ENCODE results near the gene FMN2.
"Not testable (repeated sequence)": the region's sequence is repeated elsewhere in the genome, so short reads cannot be mapped to it uniquely, and the experiment has no call there.

Gene FMN2

DNA sequence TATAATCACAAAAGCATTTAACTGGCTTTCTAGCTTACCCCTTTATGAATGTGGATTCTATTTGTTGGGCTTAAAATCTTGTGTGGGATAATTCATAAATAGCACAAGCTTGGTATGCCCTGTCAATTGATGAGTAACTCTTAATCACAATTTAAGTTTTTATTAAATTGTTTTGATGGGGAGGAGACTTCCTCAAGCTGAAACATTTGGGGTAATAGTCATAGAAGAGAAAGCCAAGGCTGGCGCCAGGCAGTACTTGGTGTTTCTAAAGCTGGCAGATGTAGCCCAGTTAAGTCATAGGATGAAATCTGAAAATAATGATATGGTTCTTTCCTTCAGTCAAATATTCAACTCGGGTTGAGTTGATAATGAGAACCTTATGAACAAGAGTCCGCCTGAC is 167.2 kb downstream of the FMN2 start:
- DNase-seq: no peak

DNA sequence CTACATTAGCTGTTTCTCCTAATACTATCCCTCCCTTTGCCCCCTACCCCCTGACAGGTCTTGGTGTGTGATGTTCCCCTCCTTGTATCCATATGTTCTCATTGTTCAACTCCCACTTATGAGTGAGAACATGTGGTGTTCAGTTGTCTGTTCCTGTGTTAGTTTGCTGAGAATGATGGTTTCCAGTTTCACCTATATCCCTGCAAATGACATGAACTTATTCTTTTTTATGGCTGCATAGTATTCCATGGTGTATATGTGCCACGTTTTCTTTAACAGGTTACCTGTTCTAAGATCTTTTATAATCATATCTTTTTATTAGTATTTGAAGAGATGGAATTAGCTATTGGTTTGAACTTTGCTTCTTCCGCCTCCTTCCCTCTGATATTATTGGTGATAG is 172.8 kb downstream of the FMN2 start:
- DNase-seq: not testable (repeated sequence)

DNA sequence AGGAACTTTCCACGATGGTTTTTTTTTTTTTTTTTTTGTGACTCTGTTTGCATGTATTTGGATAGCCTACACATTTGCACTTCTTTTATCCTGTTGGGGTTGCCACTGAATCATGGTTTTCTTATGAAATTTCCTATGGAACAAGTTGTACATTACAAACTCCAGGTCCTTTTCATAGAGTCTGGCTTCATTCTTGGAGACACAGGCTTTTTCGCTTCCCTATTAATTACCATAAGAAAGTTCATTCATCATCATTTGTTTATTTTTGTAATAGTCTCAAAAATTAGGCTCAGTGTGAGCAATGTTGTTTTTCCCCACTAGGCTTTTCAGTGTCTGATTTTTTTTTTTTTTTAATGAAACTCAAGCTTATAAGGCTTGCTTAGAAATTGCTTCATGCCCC is 179.4 kb downstream of the FMN2 start:
- DNase-seq: no peak

DNA sequence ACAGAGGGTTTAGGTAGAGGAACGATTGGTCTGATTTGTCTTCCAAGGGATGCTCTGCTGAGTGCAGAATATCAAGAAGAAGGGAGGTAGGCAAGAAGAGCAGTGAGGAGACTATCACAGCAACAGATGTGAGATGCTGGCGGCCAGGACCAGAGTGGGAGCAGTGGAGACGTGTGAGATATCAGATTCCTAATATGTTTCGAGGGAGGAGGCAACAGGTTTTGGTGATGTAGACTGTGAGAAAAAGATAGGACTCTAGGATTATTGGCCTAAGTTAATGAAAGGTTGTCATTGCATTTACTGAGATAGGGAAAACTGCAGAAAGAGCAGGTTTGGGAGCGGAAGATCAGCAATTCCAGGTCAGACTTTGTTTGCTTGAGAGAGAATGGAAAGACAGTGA is 182.9 kb downstream of the FMN2 start:
- DNase-seq: no peak

DNA sequence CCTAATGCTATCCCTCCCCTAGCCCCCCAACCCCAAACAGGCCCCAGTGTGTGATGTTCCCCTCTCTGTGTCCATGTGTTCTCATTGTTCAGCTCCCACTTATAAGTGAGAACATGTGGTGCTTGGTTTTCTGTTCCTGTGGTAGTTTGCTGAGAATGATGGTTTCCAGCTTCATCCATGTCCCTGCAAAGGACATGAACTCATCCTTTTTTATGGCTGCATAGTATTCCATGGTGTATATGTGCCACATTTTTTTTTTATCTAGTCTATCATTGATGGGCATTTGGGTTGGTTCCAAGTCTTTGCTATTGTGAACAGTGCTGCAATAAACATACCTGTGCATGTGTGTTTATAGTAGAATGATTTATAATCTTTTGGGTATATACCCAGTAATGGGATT is 183.5 kb downstream of the FMN2 start:
- DNase-seq: not testable (repeated sequence)

DNA sequence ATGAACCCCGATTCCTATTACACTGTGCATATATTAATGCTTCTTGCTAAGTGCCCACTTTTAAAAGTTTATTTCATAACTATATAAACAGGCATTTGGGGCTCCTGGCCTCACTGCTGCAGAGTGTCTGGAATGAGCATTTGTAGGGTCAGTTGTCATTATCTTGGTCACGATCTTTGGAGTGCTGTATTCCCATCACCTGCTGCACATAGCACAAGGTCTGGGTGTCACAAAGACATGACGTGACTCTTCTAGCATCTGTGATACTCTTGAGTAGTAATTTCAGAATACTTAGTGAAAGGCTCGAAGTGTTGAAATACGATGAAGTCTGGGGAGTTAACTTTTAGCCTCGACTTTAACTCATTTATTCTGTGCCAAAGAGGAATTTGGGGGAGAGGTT is 186.4 kb downstream of the FMN2 start:
- no peak for DNase-seq

DNA sequence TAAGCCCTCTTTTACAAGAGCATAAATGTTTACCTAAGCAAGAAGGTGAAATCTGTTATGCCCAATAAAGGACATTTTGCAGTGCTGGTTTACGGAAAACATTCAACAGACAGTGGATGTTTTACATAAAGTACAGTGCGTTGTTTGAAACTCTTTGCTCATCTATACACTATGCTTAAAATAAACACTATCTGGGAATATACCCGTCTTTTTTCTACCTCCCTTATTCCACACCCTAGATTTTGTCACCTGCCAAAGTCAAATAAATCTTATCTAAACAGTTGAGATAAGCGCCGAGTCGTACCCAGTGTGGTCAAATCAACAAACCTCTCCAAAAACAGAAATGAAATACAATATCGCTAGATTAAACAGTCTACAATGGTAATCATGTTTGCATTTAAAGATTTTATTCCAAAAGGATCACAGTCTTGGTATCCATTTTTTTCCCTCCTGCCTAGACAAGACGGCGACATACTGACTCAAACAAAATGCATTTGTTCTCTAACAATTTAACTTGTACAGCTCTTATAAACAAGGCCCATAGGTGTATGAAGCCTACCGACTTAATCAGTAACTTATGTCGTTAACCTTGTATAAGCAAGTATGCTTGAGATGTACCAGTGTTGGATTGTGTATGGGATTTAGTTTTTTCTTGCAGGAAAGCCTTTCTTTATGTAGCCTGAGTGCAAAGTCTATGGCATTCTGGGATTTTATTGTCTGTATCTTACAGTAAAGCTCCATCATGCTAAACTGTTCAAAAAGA is 189.1 kb downstream of the FMN2 start:
- DNase-seq: no peak

DNA sequence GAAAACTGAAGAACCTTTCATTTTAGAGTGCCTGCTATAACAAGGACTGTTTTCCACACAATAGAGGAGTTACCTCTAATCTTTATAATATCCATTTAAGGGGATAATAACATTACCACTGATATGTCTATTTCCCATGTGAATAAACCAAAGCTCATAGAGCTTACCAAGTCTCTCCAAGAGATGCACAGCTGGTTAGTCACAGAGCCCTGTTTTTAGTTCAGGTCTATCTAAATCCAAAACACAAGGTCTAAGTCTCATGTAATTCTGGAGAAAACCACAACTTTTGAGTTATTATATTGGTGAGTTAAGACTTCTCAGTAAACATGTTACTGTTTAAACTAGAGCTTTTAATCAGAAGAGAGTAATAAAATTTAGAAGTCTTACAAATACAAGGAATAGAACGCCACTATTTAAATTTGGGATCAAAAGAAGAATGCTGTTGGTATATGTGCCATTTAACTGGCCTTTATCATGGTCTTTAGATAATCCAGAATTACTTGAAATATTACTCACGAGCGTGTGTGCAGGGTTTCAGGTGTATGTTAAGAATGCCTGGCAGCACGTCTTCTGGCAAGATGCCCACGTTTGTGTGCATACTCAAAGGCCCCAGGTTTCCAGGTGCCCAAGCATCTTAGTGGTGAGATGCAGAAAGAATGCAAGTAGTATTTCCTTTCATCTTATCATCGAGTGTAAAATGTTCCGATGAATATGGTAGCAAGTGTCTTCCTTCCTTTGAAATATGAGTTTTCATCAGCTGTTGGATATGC is 190.6 kb downstream of the FMN2 start:
- no peak for DNase-seq

DNA sequence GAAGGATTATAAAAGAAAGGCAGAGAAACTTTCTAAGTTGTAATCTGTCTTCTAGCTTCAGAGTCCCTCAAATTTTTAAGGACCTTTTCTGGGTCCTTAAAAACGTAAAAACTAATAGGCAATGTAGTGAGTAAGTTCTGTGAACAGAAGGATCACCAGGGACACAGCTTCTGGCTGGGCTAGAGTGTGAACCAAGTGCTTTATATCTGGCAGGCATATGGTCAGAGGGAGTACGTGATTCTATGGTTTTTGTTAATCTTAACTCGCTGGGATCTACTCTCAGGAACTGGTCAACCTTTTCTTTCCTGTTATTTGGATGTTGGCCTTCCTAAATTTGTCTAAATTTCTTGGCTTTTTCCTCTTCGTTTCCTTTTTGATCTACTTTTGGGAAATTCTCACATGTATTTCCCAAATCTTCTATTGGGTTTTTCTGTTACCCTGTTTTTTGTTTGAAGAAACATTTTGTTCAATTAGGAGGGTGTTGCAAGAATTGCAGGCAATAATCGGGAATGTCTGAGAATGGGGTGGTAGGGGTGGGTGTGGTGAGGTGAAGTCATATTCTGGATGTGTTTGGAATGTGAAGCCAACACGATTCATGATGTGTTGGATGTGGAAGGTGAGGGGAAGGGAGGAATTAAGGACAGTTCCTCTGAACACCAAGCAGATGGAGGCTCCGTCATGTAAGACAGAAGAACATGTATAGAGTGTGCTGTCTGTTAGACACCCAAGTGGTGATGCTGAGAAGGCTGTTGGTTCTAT is 193.2 kb downstream of the FMN2 start:
- no peak for DNase-seq

DNA sequence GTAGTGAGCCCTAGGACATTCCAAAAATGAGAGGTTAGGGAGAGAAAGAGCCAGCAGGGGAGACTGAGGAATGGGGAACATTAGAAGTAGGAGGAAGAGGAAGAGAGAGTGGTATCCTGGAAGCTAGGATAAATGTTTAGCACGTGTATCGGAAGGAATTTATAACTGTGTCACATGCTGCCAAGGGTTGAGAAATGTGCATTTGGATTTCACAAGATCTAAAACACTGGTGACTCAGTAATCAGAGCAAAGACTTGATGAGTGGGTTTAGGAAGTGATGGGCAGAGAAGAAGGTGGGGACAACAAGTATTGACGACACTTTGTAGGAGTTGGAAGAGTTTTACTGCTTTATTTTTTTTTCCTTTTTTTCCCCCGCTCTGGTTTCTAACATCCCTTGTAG is 193.9 kb downstream of the FMN2 start:
- DNase-seq: no peak

DNA sequence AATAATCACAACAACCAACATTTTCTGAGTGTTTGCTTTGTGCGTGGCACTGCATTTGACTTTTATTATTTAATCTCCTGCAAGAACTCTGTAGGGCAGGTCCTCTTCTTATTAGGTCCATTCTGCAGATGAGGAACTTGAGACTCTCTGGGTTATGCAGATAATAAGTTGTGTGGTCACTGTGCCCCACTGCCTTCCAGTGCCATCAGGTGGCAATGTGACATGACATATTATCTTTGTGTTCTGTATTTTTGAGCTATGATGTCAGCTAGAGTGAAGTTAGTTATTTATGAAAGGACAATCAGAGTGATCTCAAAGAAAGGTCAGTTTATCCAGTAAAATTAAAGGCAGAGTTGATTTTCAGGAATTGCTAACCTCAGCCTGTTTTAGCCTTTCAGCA is 196.0 kb downstream of the FMN2 start:
- no peak for DNase-seq

DNA sequence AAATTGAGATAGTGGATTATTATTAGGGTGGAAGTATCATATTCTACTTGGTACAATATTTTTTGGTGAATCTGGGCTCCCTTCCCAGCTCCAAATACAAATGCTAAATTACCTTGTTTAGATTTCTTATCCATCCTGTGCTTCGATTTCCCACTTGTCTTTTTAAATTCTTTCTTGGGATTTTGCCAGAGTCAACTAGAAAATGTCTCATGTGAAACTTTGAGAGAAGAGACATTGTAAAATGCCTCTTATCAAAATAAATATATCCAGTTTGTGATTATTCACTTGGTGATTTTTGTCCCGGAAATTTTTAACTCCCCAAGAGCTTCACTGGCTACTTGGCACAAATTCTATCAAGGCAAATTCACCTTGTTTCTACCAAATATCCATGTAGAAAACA is 202.0 kb downstream of the FMN2 start:
- no peak for DNase-seq

DNA sequence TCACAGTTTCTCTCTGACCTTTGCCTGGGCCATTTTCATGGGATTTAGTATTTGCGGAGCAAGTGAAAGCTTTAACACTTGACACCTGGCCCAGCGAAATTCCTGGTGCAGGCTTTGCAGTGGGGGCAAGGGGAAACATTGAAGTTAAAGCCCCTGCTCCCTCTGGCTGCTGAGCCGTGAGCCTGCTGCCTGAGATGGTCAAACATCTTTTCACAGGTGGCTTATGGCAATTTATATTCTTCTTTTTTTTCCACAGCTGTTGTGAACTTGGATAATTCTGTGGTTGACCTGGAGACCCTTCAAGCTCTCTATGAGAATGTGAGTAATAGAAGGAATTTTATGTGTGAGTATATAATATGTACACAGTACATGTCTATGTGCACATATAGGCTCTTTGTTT is 202.9 kb downstream of the FMN2 start:
- DNase-seq: no peak

DNA sequence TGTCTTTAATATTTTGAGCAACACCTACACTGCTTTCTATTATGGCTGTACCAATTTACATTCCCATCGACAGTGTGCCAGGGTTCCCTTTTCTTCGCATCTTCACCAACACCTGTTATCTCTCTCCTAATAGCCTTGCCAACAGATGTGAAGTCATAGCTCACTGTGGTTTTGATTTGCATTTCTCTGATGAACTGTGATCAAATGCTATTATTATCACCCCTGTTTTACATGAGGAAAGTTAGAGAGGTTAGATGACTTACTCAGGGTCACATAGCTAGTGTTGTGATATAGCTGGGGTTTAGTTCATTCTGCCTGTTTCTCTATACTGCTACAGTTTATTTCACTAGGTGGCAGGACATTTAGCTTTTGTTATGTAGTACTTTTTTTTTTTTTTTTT is 204.1 kb downstream of the FMN2 start:
- no peak for DNase-seq

DNA sequence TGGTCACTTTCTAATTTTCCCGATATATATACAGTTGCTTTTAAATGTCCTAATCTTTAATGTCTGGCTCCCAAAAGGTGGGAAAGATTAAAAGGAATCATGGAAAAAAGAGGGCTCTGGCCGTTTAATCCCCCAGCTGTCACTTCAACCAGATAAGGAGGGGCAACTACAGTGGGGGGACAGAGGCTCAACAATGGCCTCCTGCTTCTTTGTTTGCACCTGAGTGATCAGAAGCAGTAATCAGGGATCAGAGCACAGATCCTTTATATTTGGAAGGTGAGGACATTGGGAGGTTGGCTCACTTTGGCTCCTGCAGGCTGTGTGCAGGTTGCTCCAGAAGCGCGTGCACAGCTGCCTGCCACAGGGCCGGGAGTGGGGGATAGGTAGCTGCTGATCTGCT is 212.8 kb downstream of the FMN2 start:
- DNase-seq: no peak

DNA sequence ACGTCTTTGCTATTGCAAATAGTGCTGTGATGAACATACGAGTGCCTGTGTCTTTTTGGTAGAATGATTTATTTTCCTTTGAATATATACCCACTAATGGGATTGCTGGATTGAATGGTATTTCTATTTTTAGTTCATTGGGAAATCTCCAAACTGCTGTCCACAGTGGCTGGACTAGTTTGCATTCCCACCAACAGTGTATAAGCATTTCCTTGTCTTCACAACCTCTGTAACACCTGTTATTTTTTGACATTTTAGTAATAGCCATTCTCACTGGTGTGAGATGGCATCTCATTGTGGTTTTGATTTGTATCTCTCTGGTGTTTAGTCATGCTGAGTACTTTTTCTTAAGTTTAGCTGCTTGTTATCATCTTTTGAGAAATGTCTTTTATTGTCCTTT is 215.0 kb downstream of the FMN2 start:
- DNase-seq: no peak

DNA sequence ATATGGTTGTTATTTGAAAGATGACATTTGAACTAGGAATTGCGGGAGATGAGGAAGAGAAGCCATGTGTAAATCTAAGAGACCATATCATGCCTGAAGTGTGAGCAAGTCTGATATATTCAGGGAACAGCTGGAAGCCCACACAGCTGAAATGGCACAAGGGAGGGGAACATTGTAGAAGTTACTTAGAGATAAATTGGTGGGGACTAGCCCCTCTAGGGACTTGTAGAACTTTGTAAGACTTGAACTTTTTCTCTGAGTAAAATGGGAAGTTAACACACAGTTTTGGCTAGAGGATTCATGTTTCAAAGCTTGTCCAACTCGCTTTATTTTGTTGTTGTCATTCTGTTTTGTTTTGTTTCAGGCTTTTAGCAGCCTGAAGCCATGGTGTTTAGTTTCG is 216.4 kb downstream of the FMN2 start:
- no peak for DNase-seq

DNA sequence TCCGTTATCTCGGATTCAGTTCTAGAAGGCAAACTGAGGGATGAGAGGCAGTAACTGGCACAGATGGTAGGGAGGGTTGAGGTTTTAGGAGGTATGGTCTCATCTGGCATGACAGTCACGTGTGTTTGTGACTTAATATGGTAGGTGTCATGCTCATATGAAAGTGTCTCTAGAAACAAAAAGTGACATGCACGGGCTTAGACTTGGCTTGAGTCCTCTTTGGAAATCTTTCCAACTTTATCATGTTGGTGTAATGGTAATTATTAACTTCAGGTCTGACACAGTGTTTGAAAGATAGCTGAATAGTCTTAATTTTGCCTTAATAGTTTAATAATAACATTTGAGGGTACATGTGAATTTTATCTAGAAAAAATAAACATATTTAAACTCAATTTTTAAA is 218.1 kb downstream of the FMN2 start:
- DNase-seq: no peak

DNA sequence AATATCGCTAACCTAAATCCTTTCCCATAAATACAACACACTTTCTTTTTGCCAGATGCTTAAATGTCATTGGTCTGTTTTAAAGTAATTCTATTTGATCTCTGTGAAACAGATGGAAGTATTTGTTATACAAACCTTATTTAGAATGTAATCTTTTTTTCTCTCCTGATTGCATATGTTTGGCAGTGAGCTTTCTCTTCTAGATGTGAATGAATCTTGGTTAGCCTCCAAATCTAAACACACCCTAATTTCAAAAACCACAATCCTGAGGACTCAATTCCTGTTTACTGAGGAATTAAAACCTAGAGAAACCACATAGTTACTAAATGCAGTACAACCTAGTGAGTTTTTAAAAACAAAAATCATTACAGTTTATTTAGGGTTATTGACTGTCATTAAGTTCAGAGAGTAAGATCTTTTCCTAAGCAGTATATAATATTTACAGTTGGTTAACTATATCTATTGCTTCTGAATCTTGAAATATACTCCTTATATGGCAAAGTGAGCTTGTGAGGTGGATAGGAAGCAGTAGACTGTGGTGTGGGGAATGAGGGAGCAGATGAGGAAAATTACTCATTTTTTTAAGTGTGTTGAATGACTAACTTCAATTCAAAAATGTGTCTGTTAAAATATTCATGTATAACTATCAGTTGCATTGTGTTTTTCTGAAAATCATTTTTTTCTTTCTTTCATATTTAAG is 218.7 kb downstream of the FMN2 start:
- no peak for DNase-seq

DNA sequence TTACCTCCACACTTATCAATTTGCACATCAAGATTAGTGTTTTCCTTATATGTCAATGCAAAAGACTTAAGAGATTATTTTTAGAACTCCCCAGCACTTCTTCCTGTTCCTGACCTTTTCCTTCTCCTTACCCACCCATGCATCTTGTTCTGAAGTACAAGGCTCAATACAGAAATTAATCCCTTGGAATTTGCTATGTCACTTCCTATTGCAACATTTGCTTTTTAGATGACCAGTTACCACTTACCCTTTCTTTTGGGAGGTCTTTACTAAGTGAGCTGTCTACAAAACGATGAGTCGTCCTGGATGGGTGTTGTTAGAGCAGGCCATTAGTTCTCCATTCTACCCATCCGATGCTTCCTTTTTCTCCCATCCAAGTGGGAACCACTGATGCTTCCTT is 221.2 kb downstream of the FMN2 start:
- no peak for DNase-seq

DNA sequence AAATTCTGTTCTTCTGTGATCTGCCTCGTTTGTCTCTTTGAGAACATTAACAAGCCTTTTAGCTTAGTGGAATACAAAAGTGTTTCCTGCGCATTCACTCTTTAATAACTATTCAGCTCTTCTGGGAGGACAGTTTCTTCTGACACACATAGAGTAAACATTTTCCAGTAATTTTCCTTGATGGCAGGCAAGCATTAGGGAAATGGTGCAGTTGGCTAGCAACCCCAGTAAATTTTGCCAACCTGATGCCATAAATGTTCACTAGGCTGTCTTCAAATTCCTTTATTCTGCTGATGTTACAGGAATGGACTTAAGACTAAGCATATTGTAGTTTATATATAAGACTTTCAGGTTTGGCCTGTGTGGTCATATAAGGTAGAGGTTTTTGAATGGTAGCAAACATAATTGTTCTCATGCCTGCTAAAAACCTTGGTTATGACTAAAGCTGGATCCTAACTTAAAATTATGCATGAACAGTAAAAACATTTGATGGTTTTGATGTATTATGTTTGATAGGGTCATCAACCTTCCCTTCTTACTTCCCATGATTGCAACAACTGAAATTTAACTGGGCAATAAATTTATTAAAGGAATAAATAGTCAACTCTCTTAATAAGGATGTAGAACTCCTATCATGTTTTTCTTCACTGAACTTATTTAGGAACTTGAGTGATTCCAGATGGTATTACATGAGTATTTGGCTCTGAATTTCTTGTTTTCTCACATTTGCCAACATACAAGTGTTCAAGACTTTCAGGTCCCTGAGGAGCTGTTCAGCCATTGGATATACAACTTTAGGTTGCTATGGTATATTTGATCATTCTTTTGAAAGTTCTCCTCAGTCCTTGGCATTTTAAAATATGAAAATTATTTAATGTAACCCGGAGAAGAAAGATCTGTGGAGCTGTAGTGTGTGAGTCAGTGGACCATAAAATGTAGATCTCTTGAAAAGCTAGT is 223.4 kb downstream of the FMN2 start:
- DNase-seq: no peak

DNA sequence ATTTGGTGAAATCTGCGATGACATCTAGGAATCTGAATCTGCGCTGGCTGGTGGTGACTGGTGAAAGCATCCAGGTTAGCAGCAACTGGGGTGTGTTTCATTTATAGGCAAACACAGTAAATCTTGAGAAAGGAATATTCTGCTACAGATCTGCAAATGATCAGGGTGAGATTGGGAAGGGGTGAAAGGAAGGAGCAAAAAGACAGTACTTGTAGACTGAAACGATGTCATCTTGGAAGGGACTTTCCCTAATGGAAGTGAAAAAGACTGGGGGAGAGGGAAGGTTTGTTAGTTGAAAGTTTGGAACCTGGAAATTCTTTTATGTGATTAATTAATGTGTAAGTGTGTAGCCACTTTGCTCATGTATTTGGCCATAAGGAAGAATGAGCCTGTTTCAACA is 228.3 kb downstream of the FMN2 start:
- no peak for DNase-seq

Measured in effector CD8-positive, alpha-beta T cell (primary cell).